Parathyroid adenoma (tissue), 2 donors: ENCODE measurements around the gene SNAP47.

Experiments
- H2AFZ ChIP-seq: fragments of 300-600 bp; sonication (generic); one replicate; pipeline ENCODE4 v1.7.0; 2017; ENCODE audit warnings: antibody characterized with exemption, mild to moderate bottlenecking
- H3K27ac ChIP-seq: fragments of 300-600 bp; sonication (generic); one replicate; pipeline ENCODE4 v1.7.0; 2017
- H3K27me3 ChIP-seq: fragments of 300-600 bp; sonication (generic); one replicate; pipeline ENCODE4 v1.7.0; 2017; ENCODE audit warnings: low read length; ENCODE audit not compliant: control insufficient read depth, insufficient read depth
- H3K36me3 ChIP-seq: fragments of 300-600 bp; sonication (generic); one replicate; pipeline ENCODE4 v1.7.0; 2017; ENCODE audit warnings: low read length; ENCODE audit not compliant: control insufficient read depth, insufficient read depth
- H3K4me1 ChIP-seq: fragments of 300-600 bp; sonication (generic); one replicate; pipeline ENCODE4 v1.7.0; 2017; ENCODE audit warnings: control low read depth
- H3K4me2 ChIP-seq: fragments of 300-600 bp; sonication (generic); one replicate; pipeline ENCODE4 v1.7.0; 2017; ENCODE audit warnings: low read length
- H3K4me3 ChIP-seq: fragments of 300-600 bp; sonication (generic); one replicate; pipeline ENCODE4 v1.7.0; 2017; ENCODE audit warnings: low read depth, low read length
- H3K79me2 ChIP-seq: fragments of 300-600 bp; sonication (generic); one replicate; pipeline ENCODE4 v1.7.0; 2017; ENCODE audit warnings: control low read depth
- H3K9ac ChIP-seq: fragments of 300-600 bp; sonication (generic); one replicate; pipeline ENCODE4 v1.7.0; 2017; ENCODE audit warnings: mild to moderate bottlenecking
- H3K9me3 ChIP-seq: fragments of 300-600 bp; sonication (generic); one replicate; pipeline ENCODE4 v1.7.0; 2017; ENCODE audit warnings: low read length; ENCODE audit not compliant: control insufficient read depth
- CTCF ChIP-seq: fragments of 300-600 bp; sonication (generic); IDR thresholded peaks from one replicate; pipeline ENCODE4 v1.7.0; 2017; ENCODE audit warnings: antibody characterized with exemption, mild to moderate bottlenecking
- donor health status: primary hyperparathyroidism.

The SNAP47 gene

GRCh38 chr1:227763246-227764018 lies 28.2 kb downstream of the SNAP47 start:
- Histone ChIP-seq H3K4me3 (no peak overlapping the region), H3K27ac (no peak overlapping the region), H3K79me2 (peaks cover 3% of the 10 kb centered on the region), H3K9ac (no peak overlapping the region), H3K9me3 (no peaks in the 10 kb centered on the region), H3K36me3 (no peaks in the 10 kb centered on the region), H3K4me2 (no peak overlapping the region), H3K4me1 (no peaks in the 10 kb centered on the region), H2AFZ (no peak overlapping the region), H3K27me3 (no peaks in the 10 kb centered on the region)
- TF ChIP-seq CTCF = no peak

- TF ChIP-seq CTCF = no peak
- no peak overlapping the region for H3K27ac ChIP-seq
- H3K4me3 ChIP-seq = no peak overlapping the region
- H3K27me3 ChIP-seq = no peaks in the 10 kb centered on the region
- no peak overlapping the region for H3K4me2 ChIP-seq
- H2AFZ ChIP-seq = no peak overlapping the region
- H3K36me3 ChIP-seq = no peaks in the 10 kb centered on the region
- no peaks in the 10 kb centered on the region for H3K4me1 ChIP-seq
- H3K9ac ChIP-seq = no peak overlapping the region
- H3K79me2 ChIP-seq = peaks cover 3% of the 10 kb centered on the region
- H3K9me3 ChIP-seq = no peaks in the 10 kb centered on the region
Measured at GRCh38 chr1:227764019-227764391, 28.8 kb downstream of the SNAP47 start.

- no peak overlapping the region for H3K4me3 ChIP-seq
- no peak overlapping the region for H2AFZ ChIP-seq
- no peak overlapping the region for H3K9ac ChIP-seq
- H3K36me3 ChIP-seq = no peaks in the 10 kb centered on the region
- no peaks in the 10 kb centered on the region for H3K9me3 ChIP-seq
- H3K27ac ChIP-seq = no peak overlapping the region
- peaks cover 3% of the 10 kb centered on the region for H3K79me2 ChIP-seq
- no peak overlapping the region for H3K4me2 ChIP-seq
- no peaks in the 10 kb centered on the region for H3K4me1 ChIP-seq
- H3K27me3 ChIP-seq = no peaks in the 10 kb centered on the region
- no peak for TF ChIP-seq CTCF
Measured at GRCh38 chr1:227765261-227766014, 30.2 kb downstream of the SNAP47 start.

DNA sequence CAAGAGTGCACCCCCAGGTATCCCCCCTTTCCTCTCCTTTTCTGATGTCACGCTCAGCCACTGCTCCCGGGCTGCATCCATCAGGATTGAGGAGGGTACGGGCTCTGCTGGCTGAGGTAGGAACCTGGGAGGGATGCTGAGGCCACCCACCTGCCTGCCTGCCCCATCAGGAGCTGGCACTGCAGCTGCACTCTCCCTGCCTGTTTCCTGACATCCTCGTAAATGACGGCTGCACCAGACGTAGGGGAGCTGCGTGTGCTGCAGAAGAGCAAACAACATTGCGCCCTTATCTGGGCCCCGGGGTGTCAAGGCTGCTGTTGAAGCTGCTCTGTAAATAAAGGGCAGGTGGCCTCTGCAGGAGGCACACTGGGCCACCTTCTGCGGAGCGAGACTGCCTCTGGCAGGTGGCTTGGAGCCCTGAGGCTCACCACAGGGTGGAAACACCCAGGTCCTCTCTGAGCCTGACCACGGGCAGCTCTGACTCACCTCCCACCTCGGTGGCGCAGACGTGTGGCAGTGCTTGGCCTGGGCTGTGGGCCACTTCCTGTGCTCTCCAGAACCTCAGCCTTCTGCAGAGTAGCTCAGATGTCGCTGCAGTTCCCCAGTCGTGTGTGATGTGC lies 30.9 kb downstream of the SNAP47 start:
- no peaks in the 10 kb centered on the region for H3K9me3 ChIP-seq
- H3K79me2 ChIP-seq = peaks cover 3% of the 10 kb centered on the region
- H3K4me2 ChIP-seq = no peak overlapping the region
- H3K9ac ChIP-seq = no peak overlapping the region
- no peaks in the 10 kb centered on the region for H3K27me3 ChIP-seq
- TF ChIP-seq CTCF = no peak
- no peak overlapping the region for H3K27ac ChIP-seq
- H3K4me3 ChIP-seq = no peak overlapping the region
- H2AFZ ChIP-seq = no peak overlapping the region
- no peaks in the 10 kb centered on the region for H3K36me3 ChIP-seq
- H3K4me1 ChIP-seq = no peaks in the 10 kb centered on the region
